GM10266 (cell line): Measurements from ENCODE around the gene TNFRSF12A.

ENCODE experiments used
- DNase-seq: peaks from one replicate; pipeline ENCODE4 v3.0.0; 2012; ENCODE audit errors: extremely low spot score
- TF ChIP-seq, protein P1 (sequence below): IDR thresholded peaks from 2 replicates; pipeline ENCODE4 v1.5.1; 2012; ENCODE audit warnings: mild to moderate bottlenecking, low read depth; ENCODE audit not compliant: control insufficient read depth, insufficient read depth; ENCODE audit errors: missing control alignments

The TNFRSF12A gene

DNA sequence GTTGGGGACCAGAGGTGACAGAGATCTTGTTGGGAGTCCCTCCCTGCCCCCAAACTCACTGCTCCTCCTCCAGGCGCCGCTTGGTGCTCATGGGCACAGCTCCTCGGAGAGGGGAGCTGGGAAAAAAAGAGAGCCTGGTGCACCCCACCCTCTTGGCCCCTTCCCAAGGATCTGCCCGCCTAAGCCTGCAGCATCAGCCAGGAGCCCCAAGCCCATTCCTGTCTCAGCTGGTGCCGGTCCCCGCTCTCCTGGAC, 3.2 kb downstream of the TNFRSF12A start:
- no peak for DNase-seq
- TF ChIP-seq, protein P1, sequence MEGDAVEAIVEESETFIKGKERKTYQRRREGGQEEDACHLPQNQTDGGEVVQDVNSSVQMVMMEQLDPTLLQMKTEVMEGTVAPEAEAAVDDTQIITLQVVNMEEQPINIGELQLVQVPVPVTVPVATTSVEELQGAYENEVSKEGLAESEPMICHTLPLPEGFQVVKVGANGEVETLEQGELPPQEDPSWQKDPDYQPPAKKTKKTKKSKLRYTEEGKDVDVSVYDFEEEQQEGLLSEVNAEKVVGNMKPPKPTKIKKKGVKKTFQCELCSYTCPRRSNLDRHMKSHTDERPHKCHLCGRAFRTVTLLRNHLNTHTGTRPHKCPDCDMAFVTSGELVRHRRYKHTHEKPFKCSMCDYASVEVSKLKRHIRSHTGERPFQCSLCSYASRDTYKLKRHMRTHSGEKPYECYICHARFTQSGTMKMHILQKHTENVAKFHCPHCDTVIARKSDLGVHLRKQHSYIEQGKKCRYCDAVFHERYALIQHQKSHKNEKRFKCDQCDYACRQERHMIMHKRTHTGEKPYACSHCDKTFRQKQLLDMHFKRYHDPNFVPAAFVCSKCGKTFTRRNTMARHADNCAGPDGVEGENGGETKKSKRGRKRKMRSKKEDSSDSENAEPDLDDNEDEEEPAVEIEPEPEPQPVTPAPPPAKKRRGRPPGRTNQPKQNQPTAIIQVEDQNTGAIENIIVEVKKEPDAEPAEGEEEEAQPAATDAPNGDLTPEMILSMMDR, result no peak

DNA sequence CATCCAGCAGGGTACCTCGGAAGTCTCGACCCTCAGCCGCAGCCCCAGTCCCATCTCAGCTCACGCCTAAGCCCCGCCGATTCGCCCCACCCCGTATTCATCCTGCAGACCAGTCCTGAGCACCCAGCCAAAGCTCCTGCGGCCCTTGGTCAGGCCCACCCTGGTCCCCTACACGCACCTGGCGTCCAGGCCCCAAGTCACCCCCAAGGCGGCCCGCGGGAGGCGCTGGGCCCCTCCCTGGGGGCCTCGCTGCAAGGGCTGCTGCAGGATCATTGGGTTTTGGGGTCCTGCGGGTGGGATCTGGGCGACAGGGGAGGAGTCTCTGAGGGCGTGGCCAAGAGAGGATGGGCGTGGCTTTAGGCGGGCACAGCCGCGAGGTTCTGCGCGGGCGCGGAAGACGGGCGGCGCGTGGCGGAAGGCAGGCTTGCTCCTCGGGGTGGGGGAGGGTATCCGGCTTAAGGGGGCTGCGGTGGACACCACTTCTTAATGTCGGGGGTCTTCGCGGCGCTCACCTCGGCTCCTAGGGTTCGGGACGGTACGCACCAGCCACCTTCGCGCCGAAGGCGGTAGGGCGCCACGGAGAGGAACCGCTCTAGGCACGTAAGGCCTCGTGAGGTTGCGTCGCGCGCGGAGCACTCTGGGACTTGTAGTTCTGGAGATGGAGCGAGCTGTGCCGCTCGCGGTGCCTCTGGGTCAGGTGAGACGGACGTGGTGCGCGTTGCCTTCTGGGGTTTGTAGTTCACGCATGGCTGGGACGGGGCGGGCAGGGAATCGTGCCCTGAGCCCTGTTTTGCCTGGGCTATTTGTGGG, 3.7 kb downstream of the TNFRSF12A start, which contains the start of the genes HCFC1R1 and THOC6:
Gene HCFC1R1 (minus strand): TSS at position 274 of the 810 bp plus-strand sequence. CDS start 1 bp downstream, at position 273.
Gene THOC6 (plus strand): TSS at position 367 of the 810 bp plus-strand sequence. CDS start 292 bp downstream, at position 659.
- TF ChIP-seq, protein P1, result no peak
- peak; percentile 95 for DNase-seq

DNA sequence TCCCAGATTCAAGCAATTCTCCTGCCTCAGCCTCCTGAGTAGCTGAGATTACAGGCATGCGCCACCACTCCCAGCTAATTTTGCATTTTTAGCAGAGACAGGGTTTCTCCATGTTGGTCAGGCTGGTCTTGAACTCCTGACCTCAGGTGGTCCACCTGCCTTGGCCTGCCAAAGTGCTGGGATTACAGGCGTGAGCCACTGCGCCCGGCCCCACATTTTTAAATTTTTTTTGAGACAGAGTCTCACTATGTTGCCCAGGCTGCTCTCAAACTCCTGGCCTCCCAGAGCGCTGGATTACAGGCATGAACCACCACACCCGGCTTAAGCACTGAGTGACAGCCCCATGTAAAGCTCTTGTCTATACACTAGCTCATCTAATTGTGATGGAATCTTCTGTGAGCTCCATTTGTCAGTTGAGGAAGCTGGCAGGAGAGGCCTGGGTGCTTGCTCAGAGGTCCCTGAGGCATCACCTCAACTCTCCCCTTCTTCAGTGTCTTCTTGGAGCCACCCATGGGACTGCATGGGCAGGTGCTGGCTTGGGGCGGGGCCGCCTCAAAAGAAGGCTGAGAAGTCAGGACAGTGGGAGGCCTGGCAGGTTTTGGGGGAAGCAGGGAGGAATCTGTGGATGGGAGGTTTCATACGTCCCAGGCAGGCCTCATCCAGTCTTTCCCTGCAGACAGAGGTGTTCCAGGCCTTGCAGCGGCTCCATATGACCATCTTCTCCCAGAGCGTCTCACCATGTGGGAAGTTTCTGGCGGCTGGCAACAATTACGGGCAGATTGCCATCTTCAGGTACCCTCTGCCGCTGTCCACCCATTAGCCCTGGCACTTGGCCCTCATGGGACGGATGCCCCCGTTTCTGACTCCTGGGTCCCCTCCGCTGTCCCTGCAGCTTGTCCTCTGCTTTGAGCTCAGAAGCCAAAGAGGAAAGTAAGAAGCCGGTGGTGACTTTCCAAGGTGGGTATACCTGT, 5.1 kb downstream of the TNFRSF12A start:
- DNase-seq, result no peak
- TF ChIP-seq, protein P1, result no peak

DNA sequence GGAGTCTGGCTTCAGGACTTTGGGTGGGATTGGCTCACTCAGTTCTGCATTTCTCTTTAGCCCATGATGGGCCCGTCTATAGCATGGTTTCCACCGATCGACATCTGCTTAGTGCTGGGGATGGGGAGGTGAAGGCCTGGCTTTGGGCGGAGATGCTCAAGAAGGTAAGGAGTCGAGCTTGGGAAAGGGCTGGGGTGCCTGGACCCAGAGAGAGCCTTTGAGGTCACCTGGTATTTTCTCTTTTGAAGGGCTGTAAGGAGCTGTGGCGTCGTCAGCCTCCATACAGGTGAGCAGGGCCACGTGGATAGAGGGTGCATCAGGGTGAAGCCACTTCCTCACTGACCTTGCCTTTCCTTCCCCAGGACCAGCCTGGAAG, 5.8 kb downstream of the TNFRSF12A start:
- no peak for DNase-seq
- TF ChIP-seq, protein P1, result no peak

DNA sequence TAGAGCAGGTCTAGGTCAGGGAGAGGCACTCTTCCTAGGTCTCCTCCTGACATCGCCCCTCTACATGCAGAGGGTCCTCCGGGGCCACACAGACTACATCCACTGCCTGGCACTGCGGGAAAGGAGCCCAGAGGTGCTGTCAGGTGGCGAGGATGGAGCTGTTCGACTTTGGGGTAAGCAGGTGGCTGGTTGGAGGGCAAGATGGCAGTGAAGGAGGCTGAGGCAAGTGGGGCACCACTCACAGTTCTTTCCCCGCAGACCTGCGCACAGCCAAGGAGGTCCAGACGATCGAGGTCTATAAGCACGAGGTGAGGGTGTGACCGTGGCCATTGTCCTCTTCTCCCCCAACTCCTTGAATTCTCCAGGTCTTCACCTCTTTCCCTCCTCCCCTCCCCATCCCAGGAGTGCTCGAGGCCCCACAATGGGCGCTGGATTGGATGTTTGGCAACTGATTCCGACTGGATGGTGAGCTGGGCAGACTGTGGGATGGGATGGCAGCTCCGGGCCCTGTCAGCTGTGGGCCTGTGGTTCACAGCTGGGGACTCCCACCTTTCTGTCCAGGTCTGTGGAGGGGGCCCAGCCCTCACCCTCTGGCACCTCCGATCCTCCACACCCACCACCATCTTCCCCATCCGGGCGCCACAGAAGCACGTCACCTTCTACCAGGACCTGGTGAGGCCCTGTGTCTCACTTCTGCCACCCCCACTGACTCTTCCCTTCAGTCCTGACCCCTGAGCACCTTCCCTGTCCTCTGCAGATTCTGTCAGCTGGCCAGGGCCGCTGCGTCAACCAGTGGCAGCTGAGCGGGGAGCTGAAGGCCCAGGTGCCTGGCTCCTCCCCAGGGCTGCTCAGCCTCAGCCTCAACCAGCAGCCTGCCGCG, 6.7 kb downstream of the TNFRSF12A start:
- DNase-seq, result no peak
- TF ChIP-seq, protein P1, result no peak

DNA sequence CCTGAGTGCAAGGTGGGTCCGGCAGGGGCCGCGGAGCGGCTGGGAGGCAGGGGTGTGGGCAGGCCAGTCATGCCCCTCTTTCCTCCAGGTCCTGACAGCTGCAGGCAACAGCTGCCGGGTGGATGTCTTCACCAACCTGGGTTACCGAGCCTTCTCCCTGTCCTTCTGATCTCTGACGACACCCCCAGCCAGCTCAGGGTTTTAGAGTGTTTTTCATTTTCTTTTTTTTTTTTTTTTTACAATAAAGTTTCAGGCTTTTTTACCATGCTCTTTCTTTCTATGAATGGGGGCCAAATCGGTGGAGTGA, 7.3 kb downstream of the TNFRSF12A start:
- TF ChIP-seq, protein P1, result no peak
- no peak for DNase-seq
